Measurements from ENCODE around the gene CSTF3. TPM values are rescaled to one million over a fixed set of nuclear protein-coding genes. Genes with fewer than 3 reads are reported as not detected.
A peak's percentile ranks its signal among the peaks of the same experiment; 100 is the strongest.

CSTF3 gene
- total RNA-seq, 1 donor from 2014 or later, result 16.6 TPM

GRCh38 chr11:33067294-33067693 lies 94.0 kb downstream of the CSTF3 start:
- DNase-seq (ENCODE audit: low read depth) (no peak), FAIRE-seq (no peak)
- no peak for TF ChIP-seq CTCF (IDR thresholded peaks at IDR 0.05; ENCODE audit: insufficient read depth, low read length, severe bottlenecking)
- Histone ChIP-seq H3K36me3 (ENCODE audit: control insufficient read depth, insufficient read depth, low read length) (peaks cover 20% of the 10 kb centered on the region), H3K4me3 (ENCODE audit: low read depth, low read length) (no peak overlapping the region), H3K27me3 (ENCODE audit: control insufficient read depth, insufficient read depth, low read length) (no peaks in the 10 kb centered on the region)

GRCh38 chr11:33065445-33066178 lies 95.7 kb downstream of the CSTF3 start:
- Histone ChIP-seq H3K36me3 (ENCODE audit: control insufficient read depth, insufficient read depth, low read length) (peaks cover 17% of the 10 kb centered on the region), H3K4me3 (ENCODE audit: low read depth, low read length) (no peak overlapping the region), H3K27me3 (ENCODE audit: control insufficient read depth, insufficient read depth, low read length) (no peaks in the 10 kb centered on the region)
- DNase-seq (ENCODE audit: low read depth) (peak; percentile 52), FAIRE-seq (no peak)
- TF ChIP-seq CTCF (IDR thresholded peaks at IDR 0.05; ENCODE audit: insufficient read depth, low read length, severe bottlenecking), result peak; percentile 97

- no peaks in the 10 kb centered on the region for H3K27me3 ChIP-seq (ENCODE audit: control insufficient read depth, insufficient read depth, low read length)
These were observed 96.4 kb downstream of the CSTF3 start for GRCh38 chr11:33064866-33065265.

GRCh38 chr11:33064033-33064825 lies 97.1 kb downstream of the CSTF3 start:
- FAIRE-seq, result no peak
- no peak for DNase-seq (ENCODE audit: low read depth)
- Histone ChIP-seq H3K4me3 (ENCODE audit: low read depth, low read length) (no peak overlapping the region), H3K36me3 (ENCODE audit: control insufficient read depth, insufficient read depth, low read length) (peaks cover 16% of the 10 kb centered on the region), H3K27me3 (ENCODE audit: control insufficient read depth, insufficient read depth, low read length) (no peaks in the 10 kb centered on the region)
- TF ChIP-seq CTCF (IDR thresholded peaks at IDR 0.05; ENCODE audit: insufficient read depth, low read length, severe bottlenecking), result no peak

More at GRCh38 chr11:33064866-33065265, 96.4 kb downstream of the CSTF3 start:
- no peak for TF ChIP-seq CTCF (IDR thresholded peaks at IDR 0.05; ENCODE audit: insufficient read depth, low read length, severe bottlenecking)
- FAIRE-seq, result no peak
- Histone ChIP-seq H3K4me3 (ENCODE audit: low read depth, low read length) (no peak overlapping the region), H3K36me3 (ENCODE audit: control insufficient read depth, insufficient read depth, low read length) (peaks cover 17% of the 10 kb centered on the region)
- DNase-seq (ENCODE audit: low read depth), result no peak

GRCh38 chr11:33063326-33063881 lies 97.9 kb downstream of the CSTF3 start:
- Histone ChIP-seq H3K4me3 (ENCODE audit: low read depth, low read length) (no peak overlapping the region), H3K36me3 (ENCODE audit: control insufficient read depth, insufficient read depth, low read length) (peaks cover 11% of the 10 kb centered on the region), H3K27me3 (ENCODE audit: control insufficient read depth, insufficient read depth, low read length) (no peaks in the 10 kb centered on the region)
- FAIRE-seq (no peak), DNase-seq (ENCODE audit: low read depth) (no peak)
- TF ChIP-seq CTCF (IDR thresholded peaks at IDR 0.05; ENCODE audit: insufficient read depth, low read length, severe bottlenecking), result no peak
